ENCODE results near the gene DHX35. TPM values are rescaled to one million over a fixed set of nuclear protein-coding genes. Genes with fewer than 3 reads are reported as not detected.
"Not testable (repeated sequence)": the region's sequence is repeated elsewhere in the genome, so short reads cannot be mapped to it uniquely, and the experiment has no call there.

DHX35 gene
- total and polyA plus RNA-seq, 8 donors, result 4.7 to 33.8 (median 8.8) TPM

- Histone ChIP-seq H3K4me1 (peaks cover 3 to 16% (median 11%) of the 10 kb centered on the region in 4 donors), H3K4me3 (no peak overlapping the region), H3K9me3 (no peaks in the 10 kb centered on the region), H3K27ac (no peak overlapping the region), H3K27me3 (no peaks in the 10 kb centered on the region), H3K36me3 (peaks cover 0 to 9% (median 0%) of the 10 kb centered on the region in 4 donors)
- TF ChIP-seq CTCF (IDR thresholded peaks at IDR 0.05) (no peak), EP300 (IDR thresholded peaks at IDR 0.05) (no peak), POLR2AphosphoS5 (IDR thresholded peaks at IDR 0.05) (no peak), POLR2A (IDR thresholded peaks at IDR 0.05) (no peak)
- DNase-seq, result no peak
- WGBS, 5 donors, result 85 to 93% (median 89%) methylated on average over 8 of the region's 8 CpGs
- intact Hi-C loops (cut with DNase I; ENCODE audit: low total_unique reads), result no loop called here
Observed at GRCh38 chr20:38957915-38958485, 4.1 kb upstream of the DHX35 start.

DNA sequence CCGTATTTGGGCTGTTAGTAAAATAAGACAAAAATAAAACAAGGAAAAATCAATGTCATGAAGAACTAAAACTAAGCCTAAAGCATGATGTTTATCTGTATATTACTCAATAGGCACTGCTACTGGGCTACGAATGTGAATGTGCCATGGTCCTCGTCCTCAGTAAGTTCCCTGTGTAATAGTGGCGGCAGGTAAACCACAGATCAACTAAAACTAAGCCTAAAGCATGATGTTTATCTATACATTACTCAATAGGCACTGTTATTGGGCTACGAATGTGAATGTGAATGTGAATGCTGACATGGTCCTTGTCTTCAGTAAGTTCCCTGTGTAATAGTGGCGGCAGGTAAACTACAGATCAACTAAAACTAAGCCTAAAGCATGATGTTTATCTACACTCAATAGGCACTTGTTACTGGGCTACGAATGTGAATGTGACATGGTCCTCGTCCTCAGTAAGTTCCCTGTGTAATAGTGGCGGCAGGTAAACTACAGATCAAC is 1.9 kb upstream of the DHX35 start:
- H3K4me3 ChIP-seq; intact Hi-C loops (cut with DNase I; ENCODE audit: low total_unique reads); DNase-seq; H3K36me3 ChIP-seq; H3K27me3 ChIP-seq; H3K9me3 ChIP-seq; H3K27ac ChIP-seq: not testable (repeated sequence)
- whole genome bisulfite sequencing, 5 donors, result 86 to 94% (median 92%) methylated on average over 9 of the region's 9 CpGs
- peaks cover 10 to 30% (median 19%) of the 10 kb centered on the region in 4 donors for H3K4me1 ChIP-seq

GRCh38 chr20:38961530-38962043 is 557 bp upstream of the DHX35 start:
- Histone ChIP-seq H3K4me1 (peaks cover 10 to 36% (median 21%) of the 10 kb centered on the region in 4 donors), H3K4me3 (peak overlapping the region; percentile 77 to 95 (median 92)), H3K9me3 (no peaks in the 10 kb centered on the region), H3K27me3 (no peaks in the 10 kb centered on the region), H3K36me3 (peaks cover 0 to 10% (median 0%) of the 10 kb centered on the region in 4 donors), H3K27ac (peak overlapping the region; percentile 85 to 97 (median 92))
- no peak for DNase-seq
- 8 to 10% (median 8%) methylated on average over 16 of the region's 16 CpGs for WGBS, 5 donors
- intact Hi-C loops (cut with DNase I; ENCODE audit: low total_unique reads), result no loop called here
- TF ChIP-seq CTCF (IDR thresholded peaks at IDR 0.05) (no peak), POLR2A (IDR thresholded peaks at IDR 0.05) (no peak), EP300 (IDR thresholded peaks at IDR 0.05) (no peak), POLR2AphosphoS5 (IDR thresholded peaks at IDR 0.05) (no peak)

- H3K4me3 ChIP-seq, result peak overlapping the region; percentile 77 to 95 (median 92)
- intact Hi-C loops (cut with DNase I; ENCODE audit: low total_unique reads), result no loop called here
Observed at GRCh38 chr20:38962928-38963401, 821 bp downstream of the DHX35 start.

More at GRCh38 chr20:38962928-38963401, 821 bp downstream of the DHX35 start:
- no peaks in the 10 kb centered on the region for H3K27me3 ChIP-seq
- WGBS, 5 donors, result 5 to 6% (median 5%) methylated on average over 5 of the region's 5 CpGs
- DNase-seq, result no peak
- no peak for TF ChIP-seq EP300 (IDR thresholded peaks at IDR 0.05)
- TF ChIP-seq POLR2A (IDR thresholded peaks at IDR 0.05), result no peak
- TF ChIP-seq CTCF (IDR thresholded peaks at IDR 0.05), result no peak
- no peak for TF ChIP-seq POLR2AphosphoS5 (IDR thresholded peaks at IDR 0.05)
- H3K4me1 ChIP-seq, result peaks cover 10 to 36% (median 24%) of the 10 kb centered on the region in 4 donors
- H3K27ac ChIP-seq, result peak overlapping the region in 4 of 5 donors; percentile 85 to 97 (median 93)
- no peaks in the 10 kb centered on the region for H3K9me3 ChIP-seq
- H3K36me3 ChIP-seq, result peaks cover 0 to 14% (median 2%) of the 10 kb centered on the region in 4 donors

All from stomach (tissue), 9 donors.